Panc1 (cell line): ENCODE data around the gene PHLPP1. TPM values are rescaled to one million over a fixed set of nuclear protein-coding genes. Genes with fewer than 3 reads are reported as not detected.

Experiments used
- ATAC-seq: fragments of 200-7000 bp; cut with Tn5 transposase; 2 replicates; pipeline ENCODE4 v1.9.1; 2020; ENCODE audit warnings: mild to moderate bottlenecking, moderate library complexity
- BruUV-seq: library from RNA; stranded (reverse); fragments of 400-500 nt; replicated peaks from 2 replicates; lab custom pipeline; 2021; lab: Mats Ljungman, UMichigan
- CTCF ChIA-PET: fragments of 300-600 bp; sonication (Branson Sonifier 250); formaldehyde crosslinking; loops from one replicate; lab custom pipeline; 2022; ENCODE audit warnings: antibody characterized with exemption; lab: Charles Lee
- POLR2A ChIA-PET: fragments of 300-600 bp; sonication (Branson Sonifier 250); formaldehyde crosslinking; loops from one replicate; lab custom pipeline; 2022; ENCODE audit warnings: antibody characterized with exemption; lab: Charles Lee
- DNase-seq: peaks from one replicate; pipeline ENCODE4 v3.0.0-alpha.2; 2010; ENCODE audit warnings: low read depth, low spot score
- H3K27ac ChIP-seq: 2 replicates; pipeline ENCODE4 v1.5.1; 2011; ENCODE audit warnings: mild to moderate bottlenecking, low read length, inconsistent platforms
- H3K27me3 ChIP-seq: fragments of 200-500 bp; sonication (Bioruptor generic); 2 replicates; pipeline ENCODE4 v1.6.0; 2014; ENCODE audit warnings: low read length, inconsistent platforms; ENCODE audit not compliant: control insufficient read depth, insufficient read depth
- H3K36me3 ChIP-seq: fragments of 200-500 bp; sonication (Bioruptor generic); 2 replicates; pipeline ENCODE4 v1.5.1; 2014; ENCODE audit warnings: inconsistent platforms, mild to moderate bottlenecking, low read length, moderate library complexity; ENCODE audit not compliant: control insufficient read depth, insufficient read depth
- H3K4me1 ChIP-seq: 2 replicates; pipeline ENCODE4 v1.5.1; 2011; ENCODE audit warnings: inconsistent platforms, mild to moderate bottlenecking, low read length, moderate library complexity; ENCODE audit not compliant: control insufficient read depth, insufficient read depth
- H3K4me3 ChIP-seq, 2 experiments: 2 replicates each; pipeline ENCODE4 v1.5.1; 2011 to 2012; ENCODE audit warnings: low read depth in 2 of 2, low read length in 2 of 2, mild to moderate bottlenecking in 2 of 2, inconsistent platforms in 1 of 2, moderate library complexity in 1 of 2
- H3K9me3 ChIP-seq: fragments of 200-500 bp; sonication (Bioruptor generic); 2 replicates; pipeline ENCODE4 v1.5.1; 2014; ENCODE audit warnings: low read depth, mild to moderate bottlenecking, inconsistent platforms, low read length, moderate library complexity; ENCODE audit not compliant: control insufficient read depth, insufficient read depth
- CTCF ChIP-seq: fragments of 450-650 bp; IDR thresholded peaks from 2 replicates; pipeline ENCODE4 v1.5.1; 2017; ENCODE audit warnings: mild to moderate bottlenecking
- POLR2AphosphoS5 ChIP-seq: IDR thresholded peaks from 2 replicates; pipeline ENCODE4 v1.6.1; 2012; ENCODE audit warnings: mild to moderate bottlenecking, low read depth, low read length, moderate library complexity
- SIN3A ChIP-seq: IDR thresholded peaks from 2 replicates; pipeline ENCODE4 v1.6.1; 2012; ENCODE audit warnings: low read depth, mild to moderate bottlenecking, low read length, moderate library complexity, borderline replicate concordance; ENCODE audit not compliant: insufficient read depth
- TCF7L2 ChIP-seq: IDR thresholded peaks from 2 replicates; pipeline ENCODE4 v1.6.1; 2011; ENCODE audit warnings: mild to moderate bottlenecking, low read depth, low read length, inconsistent platforms
- in situ Hi-C: cut with HindIII; loops from 2 replicates; pipeline ENCODE4 v1.10.0; 2016; ENCODE audit warnings: low sequenced_read_pairs, low pct_unique_long_range_greater_than_20kb
- intact Hi-C: fragments of 100-400 bp; cut with micrococcal nuclease; formaldehyde crosslinking; loops from one replicate; pipeline ENCODE4 v1.10.0; 2022; ENCODE audit not compliant: unreplicated experiment
- total RNA-seq: library from RNA; stranded (reverse); gene quantifications from one replicate; pipeline ENCODE4 v1.2.1, GENCODE V29; 2021; ENCODE audit not compliant: unreplicated experiment
- TF ChIP-seq, protein P1 (sequence below), 2 experiments: IDR thresholded peaks; 2 replicates each; pipeline ENCODE4 v1.6.1; 2011 to 2012; ENCODE audit warnings: low read depth in 2 of 2, control low read depth in 1 of 2, low read length in 1 of 2, mild to moderate bottlenecking in 1 of 2, moderate library complexity in 1 of 2; ENCODE audit not compliant: insufficient read depth in 1 of 2

The PHLPP1 gene
- total RNA-seq, 1 experiment from 2014 or later: 6.3 TPM

DNA sequence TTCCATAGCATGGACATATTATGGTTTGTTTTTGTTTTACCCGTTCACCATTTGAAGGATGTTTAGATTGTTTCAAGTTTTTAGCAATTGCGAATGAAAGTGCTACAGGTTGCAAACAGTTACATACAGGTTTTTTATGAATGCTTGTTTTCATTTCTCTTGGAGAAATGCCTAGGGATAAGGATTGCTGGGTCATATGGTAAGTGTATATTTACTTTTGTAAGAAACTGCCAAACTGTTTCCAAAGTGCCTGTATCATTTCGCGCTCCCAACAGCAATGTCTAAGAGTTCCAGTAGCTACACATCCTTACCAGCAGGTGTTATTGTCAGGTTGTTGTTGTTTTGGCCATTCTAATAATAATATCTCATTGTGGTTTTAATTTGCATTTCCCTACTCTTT lies 251.7 kb downstream of the PHLPP1 start:
- TF ChIP-seq POLR2AphosphoS5 (no peak), CTCF (no peak), SIN3A (no peak), TCF7L2 (no peak)
- TF ChIP-seq, protein P1, sequence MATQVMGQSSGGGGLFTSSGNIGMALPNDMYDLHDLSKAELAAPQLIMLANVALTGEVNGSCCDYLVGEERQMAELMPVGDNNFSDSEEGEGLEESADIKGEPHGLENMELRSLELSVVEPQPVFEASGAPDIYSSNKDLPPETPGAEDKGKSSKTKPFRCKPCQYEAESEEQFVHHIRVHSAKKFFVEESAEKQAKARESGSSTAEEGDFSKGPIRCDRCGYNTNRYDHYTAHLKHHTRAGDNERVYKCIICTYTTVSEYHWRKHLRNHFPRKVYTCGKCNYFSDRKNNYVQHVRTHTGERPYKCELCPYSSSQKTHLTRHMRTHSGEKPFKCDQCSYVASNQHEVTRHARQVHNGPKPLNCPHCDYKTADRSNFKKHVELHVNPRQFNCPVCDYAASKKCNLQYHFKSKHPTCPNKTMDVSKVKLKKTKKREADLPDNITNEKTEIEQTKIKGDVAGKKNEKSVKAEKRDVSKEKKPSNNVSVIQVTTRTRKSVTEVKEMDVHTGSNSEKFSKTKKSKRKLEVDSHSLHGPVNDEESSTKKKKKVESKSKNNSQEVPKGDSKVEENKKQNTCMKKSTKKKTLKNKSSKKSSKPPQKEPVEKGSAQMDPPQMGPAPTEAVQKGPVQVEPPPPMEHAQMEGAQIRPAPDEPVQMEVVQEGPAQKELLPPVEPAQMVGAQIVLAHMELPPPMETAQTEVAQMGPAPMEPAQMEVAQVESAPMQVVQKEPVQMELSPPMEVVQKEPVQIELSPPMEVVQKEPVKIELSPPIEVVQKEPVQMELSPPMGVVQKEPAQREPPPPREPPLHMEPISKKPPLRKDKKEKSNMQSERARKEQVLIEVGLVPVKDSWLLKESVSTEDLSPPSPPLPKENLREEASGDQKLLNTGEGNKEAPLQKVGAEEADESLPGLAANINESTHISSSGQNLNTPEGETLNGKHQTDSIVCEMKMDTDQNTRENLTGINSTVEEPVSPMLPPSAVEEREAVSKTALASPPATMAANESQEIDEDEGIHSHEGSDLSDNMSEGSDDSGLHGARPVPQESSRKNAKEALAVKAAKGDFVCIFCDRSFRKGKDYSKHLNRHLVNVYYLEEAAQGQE (IDR thresholded peaks at IDR 0.05; ENCODE audit: insufficient read depth in 1 of 2, low read depth in 2 of 2, low read length in 1 of 2): no peak
- BruUV-seq: no TSS peak
- ATAC-seq (no peak), DNase-seq (no peak)
- intact Hi-C loops: no loop called here
- no peaks in the 10 kb centered on the region for H3K9me3 ChIP-seq
- H3K27ac ChIP-seq: no peak overlapping the region
- H3K36me3 ChIP-seq: no peaks in the 10 kb centered on the region
- in situ Hi-C loops: no loop called here
- no peaks in the 10 kb centered on the region for H3K4me1 ChIP-seq
- ChIA-PET POLR2A (no interaction called here), CTCF (no interaction called here)
- H3K27me3 ChIP-seq: no peaks in the 10 kb centered on the region
- no peak overlapping the region for H3K4me3 ChIP-seq

GRCh38 chr18:62973689-62974088 lies 258.3 kb downstream of the PHLPP1 start:
- no peak for TF ChIP-seq SIN3A
- TF ChIP-seq POLR2AphosphoS5: no peak
- TF ChIP-seq, protein P1 (IDR thresholded peaks at IDR 0.05; ENCODE audit: insufficient read depth in 1 of 2, low read depth in 2 of 2, low read length in 1 of 2): no peak
- TF ChIP-seq CTCF: no peak
- no peak for TF ChIP-seq TCF7L2

More at GRCh38 chr18:62973689-62974088, 258.3 kb downstream of the PHLPP1 start:
- in situ Hi-C loops (no loop called here), intact Hi-C loops (no loop called here)
- no peaks in the 10 kb centered on the region for H3K36me3 ChIP-seq
- no peak for ATAC-seq
- ChIA-PET POLR2A (no interaction called here), CTCF (no interaction called here)
- H3K9me3 ChIP-seq: no peaks in the 10 kb centered on the region
- no peaks in the 10 kb centered on the region for H3K4me1 ChIP-seq
- H3K27me3 ChIP-seq: no peaks in the 10 kb centered on the region
- DNase-seq: no peak
- BruUV-seq: no TSS peak
- H3K4me3 ChIP-seq: no peak overlapping the region
- no peak overlapping the region for H3K27ac ChIP-seq
